GM12872 (cell line): ENCODE results near the gene RNU5D-1.

Experiments used
- TF ChIP-seq, protein P1 (sequence below): IDR thresholded peaks from 3 replicates; pipeline ENCODE4 v1.5.1; 2011; ENCODE audit warnings: low read depth, mild to moderate bottlenecking, low read length, moderate library complexity; ENCODE audit not compliant: insufficient read depth

Gene RNU5D-1

GRCh38 chr1:44705470-44705869 lies 25.5 kb downstream of the RNU5D-1 start:
- TF ChIP-seq, protein P1, sequence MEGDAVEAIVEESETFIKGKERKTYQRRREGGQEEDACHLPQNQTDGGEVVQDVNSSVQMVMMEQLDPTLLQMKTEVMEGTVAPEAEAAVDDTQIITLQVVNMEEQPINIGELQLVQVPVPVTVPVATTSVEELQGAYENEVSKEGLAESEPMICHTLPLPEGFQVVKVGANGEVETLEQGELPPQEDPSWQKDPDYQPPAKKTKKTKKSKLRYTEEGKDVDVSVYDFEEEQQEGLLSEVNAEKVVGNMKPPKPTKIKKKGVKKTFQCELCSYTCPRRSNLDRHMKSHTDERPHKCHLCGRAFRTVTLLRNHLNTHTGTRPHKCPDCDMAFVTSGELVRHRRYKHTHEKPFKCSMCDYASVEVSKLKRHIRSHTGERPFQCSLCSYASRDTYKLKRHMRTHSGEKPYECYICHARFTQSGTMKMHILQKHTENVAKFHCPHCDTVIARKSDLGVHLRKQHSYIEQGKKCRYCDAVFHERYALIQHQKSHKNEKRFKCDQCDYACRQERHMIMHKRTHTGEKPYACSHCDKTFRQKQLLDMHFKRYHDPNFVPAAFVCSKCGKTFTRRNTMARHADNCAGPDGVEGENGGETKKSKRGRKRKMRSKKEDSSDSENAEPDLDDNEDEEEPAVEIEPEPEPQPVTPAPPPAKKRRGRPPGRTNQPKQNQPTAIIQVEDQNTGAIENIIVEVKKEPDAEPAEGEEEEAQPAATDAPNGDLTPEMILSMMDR: no peak

DNA sequence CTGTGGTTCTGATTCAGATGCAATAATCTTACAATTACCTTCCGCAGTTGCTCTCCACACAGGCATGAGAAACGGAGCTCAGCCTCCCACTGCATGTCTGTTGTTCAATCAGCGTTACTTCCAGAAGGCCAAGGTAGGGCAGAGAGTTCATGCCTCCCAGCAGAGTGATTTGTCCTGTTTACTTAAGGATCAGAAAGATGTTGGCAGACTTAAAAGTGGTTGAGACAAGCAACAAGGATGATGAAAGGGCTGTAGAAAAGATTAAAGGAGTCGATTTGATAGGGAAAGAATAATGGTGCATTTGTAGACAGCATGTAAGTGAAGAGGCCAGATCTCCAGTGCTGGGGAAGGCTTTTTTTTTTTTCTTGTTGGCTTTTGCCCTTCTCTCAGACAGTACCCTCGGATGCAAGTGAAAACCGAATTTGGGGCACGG lies 29.8 kb downstream of the RNU5D-1 start:
- TF ChIP-seq, protein P1: no peak

GRCh38 chr1:44700573-44700972 lies 30.4 kb downstream of the RNU5D-1 start:
- TF ChIP-seq, protein P1: no peak

DNA sequence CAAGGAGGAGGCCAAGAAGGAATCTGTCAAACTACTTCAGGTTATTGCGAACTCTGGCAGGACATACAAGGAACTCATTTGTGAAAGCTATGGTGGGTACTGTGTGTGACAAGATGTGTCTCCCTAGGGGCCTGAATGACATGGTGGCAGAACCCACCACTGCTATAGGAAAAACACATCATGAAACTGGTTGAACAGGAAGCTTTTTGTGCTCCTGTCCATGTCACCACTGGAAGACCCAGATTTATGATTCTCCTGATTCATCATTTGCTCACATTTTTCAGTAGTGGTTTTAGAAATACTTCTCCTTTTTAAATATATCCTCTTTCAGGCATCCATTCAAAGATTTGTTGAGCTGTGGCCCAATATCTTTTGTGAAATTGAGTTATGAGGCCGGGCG lies 32.8 kb downstream of the RNU5D-1 start:
- TF ChIP-seq, protein P1: no peak

- TF ChIP-seq, protein P1: no peak
These were observed 34.1 kb downstream of the RNU5D-1 start for GRCh38 chr1:44696789-44697345.

- TF ChIP-seq, protein P1: no peak
These were observed 34.9 kb downstream of the RNU5D-1 start for GRCh38 chr1:44696101-44696500.

DNA sequence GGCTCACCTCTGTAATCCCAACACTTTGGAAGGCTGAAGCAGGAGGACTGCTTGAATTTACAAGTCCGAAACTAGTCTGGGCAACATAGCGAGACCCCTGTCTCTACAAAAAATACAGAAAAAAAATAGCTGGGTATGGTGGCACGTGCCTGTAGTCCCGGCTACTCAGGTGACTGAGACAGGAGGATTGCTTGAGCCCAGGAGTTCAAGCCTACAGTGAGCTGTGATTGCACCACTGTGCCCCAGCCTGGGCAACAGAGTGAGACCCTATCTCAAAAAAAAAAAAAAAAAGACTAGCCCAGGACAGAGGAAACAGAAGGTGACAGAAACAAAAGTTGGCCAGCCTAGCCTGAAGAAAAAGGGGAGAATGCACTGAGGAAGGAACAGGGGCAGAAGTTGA lies 35.3 kb downstream of the RNU5D-1 start:
- TF ChIP-seq, protein P1: no peak
